Measurements from ENCODE around the gene AKAP11.
A peak's percentile ranks its signal among the peaks of the same experiment; 100 is the strongest.

DNA sequence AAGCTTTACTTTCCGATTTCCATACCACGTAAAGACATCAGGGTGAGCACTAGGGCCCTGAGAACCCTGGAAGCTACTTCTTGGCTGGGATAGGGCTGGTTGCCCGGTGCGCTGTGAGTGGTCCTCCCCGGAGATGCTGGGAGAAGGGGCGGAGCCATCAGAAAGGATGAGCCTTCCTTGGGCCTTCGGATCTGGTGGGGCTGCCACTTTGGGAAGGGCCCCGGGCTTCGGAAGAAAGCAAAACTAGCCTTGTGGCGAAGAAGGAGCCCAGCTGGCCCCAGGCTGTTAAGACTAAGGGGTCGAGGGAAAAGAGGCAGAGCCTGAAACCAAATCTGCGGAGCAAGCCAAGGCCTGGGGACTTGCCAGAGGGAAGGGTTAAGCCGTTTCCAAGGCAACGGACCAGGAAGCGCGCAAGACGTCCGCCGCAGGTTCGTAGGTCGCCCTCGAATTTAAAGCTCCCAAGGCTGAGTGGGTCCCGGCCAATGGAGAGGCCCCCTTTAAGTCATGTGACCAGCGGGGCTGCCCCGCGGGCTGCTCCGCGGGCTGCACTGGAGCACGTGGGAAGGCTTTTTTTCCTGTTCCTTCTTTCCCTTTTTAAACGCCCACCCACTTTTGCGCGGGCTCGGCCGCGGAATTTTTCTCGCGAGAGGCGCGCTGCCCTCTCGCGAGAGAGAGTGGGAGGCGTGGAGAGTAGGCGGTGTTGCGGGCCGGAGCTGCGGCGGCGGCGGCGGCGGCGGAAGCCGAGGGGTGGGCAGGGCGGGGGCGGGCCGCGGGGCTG is 426 bp upstream of the AKAP11 start:
- TF ChIP-seq, protein P1, sequence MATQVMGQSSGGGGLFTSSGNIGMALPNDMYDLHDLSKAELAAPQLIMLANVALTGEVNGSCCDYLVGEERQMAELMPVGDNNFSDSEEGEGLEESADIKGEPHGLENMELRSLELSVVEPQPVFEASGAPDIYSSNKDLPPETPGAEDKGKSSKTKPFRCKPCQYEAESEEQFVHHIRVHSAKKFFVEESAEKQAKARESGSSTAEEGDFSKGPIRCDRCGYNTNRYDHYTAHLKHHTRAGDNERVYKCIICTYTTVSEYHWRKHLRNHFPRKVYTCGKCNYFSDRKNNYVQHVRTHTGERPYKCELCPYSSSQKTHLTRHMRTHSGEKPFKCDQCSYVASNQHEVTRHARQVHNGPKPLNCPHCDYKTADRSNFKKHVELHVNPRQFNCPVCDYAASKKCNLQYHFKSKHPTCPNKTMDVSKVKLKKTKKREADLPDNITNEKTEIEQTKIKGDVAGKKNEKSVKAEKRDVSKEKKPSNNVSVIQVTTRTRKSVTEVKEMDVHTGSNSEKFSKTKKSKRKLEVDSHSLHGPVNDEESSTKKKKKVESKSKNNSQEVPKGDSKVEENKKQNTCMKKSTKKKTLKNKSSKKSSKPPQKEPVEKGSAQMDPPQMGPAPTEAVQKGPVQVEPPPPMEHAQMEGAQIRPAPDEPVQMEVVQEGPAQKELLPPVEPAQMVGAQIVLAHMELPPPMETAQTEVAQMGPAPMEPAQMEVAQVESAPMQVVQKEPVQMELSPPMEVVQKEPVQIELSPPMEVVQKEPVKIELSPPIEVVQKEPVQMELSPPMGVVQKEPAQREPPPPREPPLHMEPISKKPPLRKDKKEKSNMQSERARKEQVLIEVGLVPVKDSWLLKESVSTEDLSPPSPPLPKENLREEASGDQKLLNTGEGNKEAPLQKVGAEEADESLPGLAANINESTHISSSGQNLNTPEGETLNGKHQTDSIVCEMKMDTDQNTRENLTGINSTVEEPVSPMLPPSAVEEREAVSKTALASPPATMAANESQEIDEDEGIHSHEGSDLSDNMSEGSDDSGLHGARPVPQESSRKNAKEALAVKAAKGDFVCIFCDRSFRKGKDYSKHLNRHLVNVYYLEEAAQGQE (IDR thresholded peaks at IDR 0.05; ENCODE audit: insufficient read depth in 1 of 2, low read depth in 2 of 2, low read length in 2 of 2), result no peak
- TF ChIP-seq POLR2AphosphoS5 (IDR thresholded peaks at IDR 0.05; ENCODE audit: low read depth, low read length) (peak; percentile 41; the same call in 1 of the 2 replicates), SIN3A (IDR thresholded peaks at IDR 0.05; ENCODE audit: borderline replicate concordance, insufficient read depth, low read length) (peak; percentile 92; the same call in 1 of the 2 replicates), TAF1 (IDR thresholded peaks at IDR 0.05; ENCODE audit: borderline replicate concordance, insufficient read depth, low read length) (no peak), FOXP2 (optimal IDR thresholded peaks at IDR 0.05; ENCODE audit: borderline replicate concordance, extremely low read depth, extremely low read length, insufficient read depth) (no peak)
